Measurements from ENCODE around the gene FBXO7. TPM values are rescaled to one million over a fixed set of nuclear protein-coding genes. Genes with fewer than 3 reads are reported as not detected.

FBXO7 gene
- total RNA-seq, 1 experiment from 2014 or later = 91.6 TPM

Other genes starting within 250 kb of the FBXO7 start
- gene SLC5A4, start 219.5 kb upstream of the FBXO7 start, total RNA-seq (2014; rRNA removed; shearing (Covaris generic)) = not detected in 2 replicates
- gene RFPL3, start 116.9 kb upstream of the FBXO7 start, total RNA-seq (2014; rRNA removed; shearing (Covaris generic)) = not detected in 2 replicates
- gene RTCB, start 62.6 kb upstream of the FBXO7 start, total RNA-seq (2014; rRNA removed; shearing (Covaris generic)) = 86.3 and 93.2 TPM in 2 replicates
- gene BPIFC, start 10.4 kb upstream of the FBXO7 start, total RNA-seq (2014; rRNA removed; shearing (Covaris generic)) = not detected in 2 replicates